ENCODE data around the gene LPIN1.

The LPIN1 gene

DNA sequence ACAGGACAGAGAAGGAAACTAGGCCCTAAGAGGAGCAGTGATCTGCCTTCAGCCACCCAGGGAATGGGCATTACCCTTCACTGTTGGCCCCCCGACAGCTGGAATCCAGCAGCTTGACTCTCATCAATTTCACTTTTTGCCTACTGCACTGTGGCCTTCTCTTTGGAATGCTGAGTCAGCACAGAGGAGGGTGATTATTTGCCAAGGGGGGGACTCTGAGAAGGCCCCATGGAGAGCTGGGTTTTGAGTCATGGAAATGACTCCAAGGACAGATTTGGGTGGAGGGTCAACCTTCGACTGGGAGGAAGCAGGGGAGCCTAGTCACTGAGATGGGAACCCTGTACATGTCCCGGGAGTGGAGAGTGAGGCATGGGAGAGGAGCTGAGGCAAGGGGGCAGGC is 38.3 kb upstream of the LPIN1 start:
- H3K36me3 ChIP-seq: no peaks in the 10 kb centered on the region
- DNase-seq: no peak
- no peaks in the 10 kb centered on the region for H3K27me3 ChIP-seq (ENCODE audit: insufficient read depth, low read depth, severe bottlenecking)
- TF ChIP-seq, protein P1, sequence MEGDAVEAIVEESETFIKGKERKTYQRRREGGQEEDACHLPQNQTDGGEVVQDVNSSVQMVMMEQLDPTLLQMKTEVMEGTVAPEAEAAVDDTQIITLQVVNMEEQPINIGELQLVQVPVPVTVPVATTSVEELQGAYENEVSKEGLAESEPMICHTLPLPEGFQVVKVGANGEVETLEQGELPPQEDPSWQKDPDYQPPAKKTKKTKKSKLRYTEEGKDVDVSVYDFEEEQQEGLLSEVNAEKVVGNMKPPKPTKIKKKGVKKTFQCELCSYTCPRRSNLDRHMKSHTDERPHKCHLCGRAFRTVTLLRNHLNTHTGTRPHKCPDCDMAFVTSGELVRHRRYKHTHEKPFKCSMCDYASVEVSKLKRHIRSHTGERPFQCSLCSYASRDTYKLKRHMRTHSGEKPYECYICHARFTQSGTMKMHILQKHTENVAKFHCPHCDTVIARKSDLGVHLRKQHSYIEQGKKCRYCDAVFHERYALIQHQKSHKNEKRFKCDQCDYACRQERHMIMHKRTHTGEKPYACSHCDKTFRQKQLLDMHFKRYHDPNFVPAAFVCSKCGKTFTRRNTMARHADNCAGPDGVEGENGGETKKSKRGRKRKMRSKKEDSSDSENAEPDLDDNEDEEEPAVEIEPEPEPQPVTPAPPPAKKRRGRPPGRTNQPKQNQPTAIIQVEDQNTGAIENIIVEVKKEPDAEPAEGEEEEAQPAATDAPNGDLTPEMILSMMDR (IDR thresholded peaks at IDR 0.05; ENCODE audit: low read depth, low read length): no peak
- H3K4me3 ChIP-seq (ENCODE audit: low read depth, low read length): no peak overlapping the region
- H3K9me3 ChIP-seq (ENCODE audit: severe bottlenecking): no peaks in the 10 kb centered on the region
- H3K27ac ChIP-seq: no peak overlapping the region

DNA sequence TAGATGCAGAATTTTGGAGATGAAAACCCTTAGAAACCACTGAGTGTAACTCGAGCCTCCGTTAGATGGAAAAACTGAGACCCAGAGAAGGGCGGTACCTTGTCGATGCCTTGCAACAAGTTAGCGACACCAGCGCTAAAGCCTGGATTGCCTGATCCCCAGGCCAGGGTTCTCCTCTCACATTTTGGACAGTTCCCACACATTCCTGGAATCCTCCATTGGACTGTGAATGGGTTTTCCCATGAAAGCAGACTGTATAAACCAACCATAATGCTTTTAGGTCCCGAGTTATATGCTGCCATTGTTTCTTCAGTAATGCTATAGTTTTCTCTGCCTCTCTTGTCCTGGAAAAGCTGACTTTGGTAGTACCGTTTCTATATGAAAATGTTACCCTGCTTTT is 37.1 kb upstream of the LPIN1 start:
- Histone ChIP-seq H3K27me3 (ENCODE audit: insufficient read depth, low read depth, severe bottlenecking) (no peaks in the 10 kb centered on the region), H3K27ac (no peak overlapping the region), H3K36me3 (no peaks in the 10 kb centered on the region), H3K4me3 (ENCODE audit: low read depth, low read length) (no peak overlapping the region), H3K9me3 (ENCODE audit: severe bottlenecking) (no peaks in the 10 kb centered on the region)
- no peak for DNase-seq
- TF ChIP-seq, protein P1 (IDR thresholded peaks at IDR 0.05; ENCODE audit: low read depth, low read length): no peak

DNA sequence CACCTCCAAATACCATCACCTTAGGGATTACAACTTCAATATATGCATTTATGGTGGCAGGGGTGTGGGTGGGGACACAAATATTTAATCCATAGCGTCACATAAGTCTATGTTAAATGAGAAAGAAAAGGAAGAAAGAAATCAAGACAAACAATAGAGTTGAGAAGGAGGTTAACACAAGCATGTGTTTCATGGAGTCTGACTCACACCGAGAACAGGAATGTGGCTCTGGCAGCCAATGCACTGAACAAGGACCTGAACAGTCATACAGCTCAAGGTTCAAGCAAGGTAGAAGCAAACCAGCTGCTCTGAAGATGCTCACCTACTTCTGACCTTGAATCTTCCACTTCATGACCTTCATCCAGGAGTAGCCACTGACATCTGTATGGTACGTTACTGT is 36.2 kb upstream of the LPIN1 start:
- Histone ChIP-seq H3K36me3 (no peaks in the 10 kb centered on the region), H3K27me3 (ENCODE audit: insufficient read depth, low read depth, severe bottlenecking) (no peaks in the 10 kb centered on the region), H3K27ac (no peak overlapping the region), H3K4me3 (ENCODE audit: low read depth, low read length) (no peak overlapping the region), H3K9me3 (ENCODE audit: severe bottlenecking) (no peaks in the 10 kb centered on the region)
- TF ChIP-seq, protein P1 (IDR thresholded peaks at IDR 0.05; ENCODE audit: low read depth, low read length): no peak
- DNase-seq: no peak

DNA sequence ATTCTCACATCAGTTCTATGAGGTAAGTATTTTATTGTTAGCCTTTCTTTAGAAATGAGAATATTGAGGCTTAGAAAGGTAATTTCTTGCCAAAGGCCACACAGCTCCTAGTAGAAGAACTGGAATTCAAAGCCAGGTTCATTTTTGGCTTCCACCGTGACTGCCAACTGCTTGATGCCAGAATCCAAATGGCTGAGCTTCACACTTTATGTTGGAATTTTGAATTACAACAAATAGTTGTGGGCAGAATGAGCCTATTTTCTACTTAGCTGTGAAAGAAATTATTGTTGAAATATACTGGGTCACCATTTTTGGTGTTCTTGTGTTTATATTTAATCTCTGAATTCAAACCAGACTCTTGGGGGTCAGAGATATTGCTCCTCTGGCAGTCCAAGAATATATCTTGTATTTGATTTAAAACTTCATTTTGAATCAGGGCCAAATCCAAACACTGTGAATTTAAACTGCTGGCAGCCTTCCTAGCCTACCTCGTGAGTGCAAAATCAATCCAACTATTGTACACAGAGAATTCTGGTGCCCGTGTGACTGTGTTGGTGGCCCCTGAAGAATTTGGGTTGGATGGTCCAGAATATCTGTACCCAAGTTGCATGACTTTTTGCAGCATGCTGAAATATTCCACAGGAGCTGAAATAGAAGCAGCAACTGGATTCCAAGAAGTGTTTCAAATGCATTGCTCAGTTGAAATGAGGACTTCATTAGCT is 35.6 kb upstream of the LPIN1 start:
- H3K9me3 ChIP-seq (ENCODE audit: severe bottlenecking): no peaks in the 10 kb centered on the region
- H3K36me3 ChIP-seq: no peaks in the 10 kb centered on the region
- H3K27me3 ChIP-seq (ENCODE audit: insufficient read depth, low read depth, severe bottlenecking): no peaks in the 10 kb centered on the region
- no peak overlapping the region for H3K27ac ChIP-seq
- DNase-seq: no peak
- TF ChIP-seq, protein P1 (IDR thresholded peaks at IDR 0.05; ENCODE audit: low read depth, low read length): no peak
- no peak overlapping the region for H3K4me3 ChIP-seq (ENCODE audit: low read depth, low read length)

DNA sequence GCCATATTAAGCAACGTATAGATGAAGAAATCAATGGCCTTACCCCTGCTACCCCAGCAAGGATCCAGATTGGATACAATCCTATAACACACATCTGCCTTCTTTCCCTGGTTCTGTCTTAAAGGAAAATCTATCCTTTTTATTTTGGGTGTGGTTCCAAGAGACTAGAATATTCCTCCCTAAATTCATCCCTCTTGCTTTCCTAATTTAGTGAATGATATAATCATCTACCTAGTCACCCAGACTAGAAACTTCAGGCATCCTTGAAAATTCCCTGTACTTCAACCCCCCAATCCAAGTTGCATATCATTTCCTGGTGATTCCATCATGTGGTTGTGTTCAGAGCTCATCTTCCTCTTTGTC is 35.1 kb upstream of the LPIN1 start:
- TF ChIP-seq, protein P1 (IDR thresholded peaks at IDR 0.05; ENCODE audit: low read depth, low read length): no peak
- H3K36me3 ChIP-seq: no peaks in the 10 kb centered on the region
- no peak overlapping the region for H3K27ac ChIP-seq

DNA sequence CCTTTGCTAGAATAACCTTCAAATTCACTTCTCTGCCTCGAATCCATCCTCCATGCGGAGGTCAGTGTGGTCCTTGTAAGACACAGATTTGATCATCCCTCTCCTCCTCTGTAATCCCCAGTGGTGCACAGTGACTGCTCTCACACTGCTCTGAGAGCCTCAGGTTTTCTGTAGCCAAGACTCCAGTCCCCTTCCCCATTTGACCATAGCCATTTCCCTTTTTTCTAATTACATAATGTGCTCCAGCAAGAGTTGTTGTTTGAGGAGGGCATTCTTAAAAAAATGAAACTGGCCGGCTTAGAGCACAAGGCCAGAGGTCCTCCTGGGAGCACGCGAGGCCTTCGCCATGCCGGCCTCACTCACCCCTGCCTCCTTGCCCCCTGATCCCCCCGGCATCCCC is 34.7 kb upstream of the LPIN1 start:
- Histone ChIP-seq H3K27me3 (ENCODE audit: insufficient read depth, low read depth, severe bottlenecking) (no peaks in the 10 kb centered on the region), H3K36me3 (no peaks in the 10 kb centered on the region), H3K27ac (no peak overlapping the region), H3K4me3 (ENCODE audit: low read depth, low read length) (no peak overlapping the region), H3K9me3 (ENCODE audit: severe bottlenecking) (no peaks in the 10 kb centered on the region)
- TF ChIP-seq, protein P1 (IDR thresholded peaks at IDR 0.05; ENCODE audit: low read depth, low read length): no peak
- no peak for DNase-seq

More for the DNA sequence above, 35.1 kb upstream of the LPIN1 start:
- DNase-seq: no peak
- H3K27me3 ChIP-seq (ENCODE audit: insufficient read depth, low read depth, severe bottlenecking): no peaks in the 10 kb centered on the region
- H3K4me3 ChIP-seq (ENCODE audit: low read depth, low read length): no peak overlapping the region
- no peaks in the 10 kb centered on the region for H3K9me3 ChIP-seq (ENCODE audit: severe bottlenecking)
